Body of pancreas (tissue), 4 donors: ENCODE data around the gene TCF12. TPM values are rescaled to one million over a fixed set of nuclear protein-coding genes. Genes with fewer than 3 reads are reported as not detected.
A peak's percentile ranks its signal among the peaks of the same experiment; 100 is the strongest.

Experiments
- ATAC-seq: fragments of 150-250 bp; one replicate; pipeline ENCODE4 v1.9.1; 2016
- DNase-seq, 4 donors: peaks; one replicate each; pipeline ENCODE4 v3.0.0-alpha.2; 2019
- H3K27ac ChIP-seq, 4 donors: fragments of 200-600 bp; sonication (generic); 1 replicate in 3 of 4; 2 replicates in 1 of 4; pipeline versions ENCODE4 v1.5.1 to v1.6.1; 2016 to 2019; ENCODE audit warnings: mild to moderate bottlenecking in 1 of 4, mixed read lengths in 1 of 4, moderate library complexity in 1 of 4
- H3K27me3 ChIP-seq, 2 donors: fragments of 200-600 bp; sonication (generic); one replicate each; pipeline ENCODE4 v1.6.0; 2016; ENCODE audit warnings: mild to moderate bottlenecking in 1 of 2
- H3K36me3 ChIP-seq, 2 donors: fragments of 200-600 bp; sonication (generic); replicated peaks in 1 of 2; 2 replicates each; pipeline ENCODE4 v1.5.1; 2016; ENCODE audit warnings: low read depth in 2 of 2; ENCODE audit not compliant: insufficient read depth in 1 of 2
- H3K4me1 ChIP-seq: fragments of 200-600 bp; sonication (generic); one replicate; pipeline ENCODE4 v1.6.0; 2016
- H3K4me3 ChIP-seq, 2 donors: fragments of 200-600 bp; sonication (generic); 1 replicate in 1 of 2; 2 replicates in 1 of 2; pipeline ENCODE4 v1.5.1; 2016 to 2019
- H3K9me3 ChIP-seq, 3 donors: fragments of 200-600 bp; sonication (generic); 1 replicate in 2 of 3; 2 replicates in 1 of 3; pipeline ENCODE4 v1.5.1; 2016
- CTCF ChIP-seq, 7 experiments: fragments of 450-650 bp in 4 of 7; fragments of 200-600 bp in 3 of 7; sonication (generic) in 3 of 7; IDR thresholded peaks; one replicate each; pipeline ENCODE4 v1.5.1; 2016 to 2019; ENCODE audit warnings: antibody characterized with exemption in 7 of 7
- POLR2A ChIP-seq, 3 donors: fragments of 450-650 bp; IDR thresholded peaks; one replicate each; pipeline ENCODE4 v1.6.1; 2016; ENCODE audit warnings: antibody characterized with exemption in 3 of 3, mild to moderate bottlenecking in 2 of 3
- WGBS, 2 donors: methylation state at CpG; one replicate each; pipeline ENCODE4 v1.1.5; 2017; 5-methylcytosine and 5-hydroxymethylcytosine counted together
- intact Hi-C: fragments of 100-400 bp; cut with DNase I; formaldehyde crosslinking; loops from one replicate; pipeline ENCODE4 v1.15.1; 2023
- total RNA-seq, 2 donors: library from RNA; depleted of rRNA; stranded (reverse); fragments of >200 nt; gene quantifications; one replicate each; pipeline ENCODE4 v1.1.0, GENCODE V29; 2016

Gene TCF12
- total RNA-seq, 2 donors from 2014 or later = 27.2 to 49.4 TPM

GRCh38 chr15:57334257-57334656, 415.8 kb downstream of the TCF12 start:
- Histone ChIP-seq H3K27ac (no peak overlapping the region), H3K4me1 (no peaks in the 10 kb centered on the region), H3K9me3 (no peaks in the 10 kb centered on the region), H3K27me3 (no peaks in the 10 kb centered on the region), H3K36me3 (no peaks in the 10 kb centered on the region), H3K4me3 (no peak overlapping the region)
- 71 to 75% methylated on average over 11 to 12 of the region's 12 CpGs for WGBS, 2 donors
- intact Hi-C loops = no loop called here
- no peak for TF ChIP-seq CTCF (IDR thresholded peaks at IDR 0.05)
- no peak for TF ChIP-seq POLR2A (IDR thresholded peaks at IDR 0.05)
- no peak for DNase-seq
- no peak for ATAC-seq

- Histone ChIP-seq H3K4me1 (no peaks in the 10 kb centered on the region), H3K4me3 (no peak overlapping the region), H3K9me3 (no peaks in the 10 kb centered on the region), H3K27me3 (no peaks in the 10 kb centered on the region), H3K36me3 (no peaks in the 10 kb centered on the region), H3K27ac (no peak overlapping the region)
- ATAC-seq (no peak), DNase-seq (no peak)
- intact Hi-C loops = loop anchor here (5.0 kb wide), 1 partner anchor 192 kb away; no protein-coding TSS in a partner anchor
- TF ChIP-seq CTCF (IDR thresholded peaks at IDR 0.05) = no peak
- TF ChIP-seq POLR2A (IDR thresholded peaks at IDR 0.05) = no peak
- 68 to 72% methylated on average over 3 to 6 of the region's 6 CpGs for WGBS, 2 donors
Measured at GRCh38 chr15:57335293-57335715, 416.9 kb downstream of the TCF12 start.

GRCh38 chr15:57335719-57336118, 417.3 kb downstream of the TCF12 start:
- intact Hi-C loops = loop anchor here (5.0 kb wide), 1 partner anchor 192 kb away; no protein-coding TSS in a partner anchor
- WGBS, 2 donors = 76 to 79% methylated on average over 7 of the region's 7 CpGs
- no peaks in the 10 kb centered on the region for H3K27me3 ChIP-seq
- no peaks in the 10 kb centered on the region for H3K9me3 ChIP-seq
- no peaks in the 10 kb centered on the region for H3K4me1 ChIP-seq
- ATAC-seq (no peak), DNase-seq (no peak)
- TF ChIP-seq CTCF (IDR thresholded peaks at IDR 0.05) (no peak), POLR2A (IDR thresholded peaks at IDR 0.05) (no peak)
- H3K36me3 ChIP-seq = no peaks in the 10 kb centered on the region
- no peak overlapping the region for H3K4me3 ChIP-seq
- no peak overlapping the region for H3K27ac ChIP-seq

- H3K4me3 ChIP-seq = no peak overlapping the region
- no peak for ATAC-seq
- no peak overlapping the region for H3K27ac ChIP-seq
Measured at GRCh38 chr15:57337868-57338411, 419.5 kb downstream of the TCF12 start.

More at GRCh38 chr15:57337868-57338411, 419.5 kb downstream of the TCF12 start:
- Histone ChIP-seq H3K36me3 (no peaks in the 10 kb centered on the region), H3K27me3 (no peaks in the 10 kb centered on the region), H3K9me3 (no peaks in the 10 kb centered on the region), H3K4me1 (no peaks in the 10 kb centered on the region)
- DNase-seq = peak in 1 of 4 donors; percentile 20
- WGBS, 2 donors = 65 to 73% methylated on average over 9 to 15 of the region's 15 CpGs
- intact Hi-C loops = loop anchor here (5.0 kb wide), 1 partner anchor 189 kb away; no protein-coding TSS in a partner anchor
- TF ChIP-seq CTCF (IDR thresholded peaks at IDR 0.05) = no peak
- no peak for TF ChIP-seq POLR2A (IDR thresholded peaks at IDR 0.05)
